ENCODE results near the gene PRKCZ.
A peak's percentile ranks its signal among the peaks of the same experiment; 100 is the strongest.

PRKCZ gene

GRCh38 chr1:2230781-2231531 is 180.7 kb downstream of the PRKCZ start:
- Histone ChIP-seq H3K4me1 (ENCODE audit: control insufficient read depth, insufficient read depth, low read length) (peaks cover 6% of the 10 kb centered on the region), H3K9ac (ENCODE audit: low read depth, low read length) (peak overlapping the region; percentile 89), H3K9me3 (ENCODE audit: control insufficient read depth, insufficient read depth, low read length) (no peaks in the 10 kb centered on the region), H3K4me3 (ENCODE audit: low read depth, low read length) (peak overlapping the region; percentile 91), H3K36me3 (ENCODE audit: control insufficient read depth, insufficient read depth, low read length) (peaks cover 4% of the 10 kb centered on the region), H3K27me3 (ENCODE audit: control insufficient read depth, insufficient read depth, low read length) (no peaks in the 10 kb centered on the region)

- Histone ChIP-seq H3K9ac (ENCODE audit: low read depth, low read length) (peak overlapping the region; percentile 66), H3K36me3 (ENCODE audit: control insufficient read depth, insufficient read depth, low read length) (peaks cover 5% of the 10 kb centered on the region), H3K27me3 (ENCODE audit: control insufficient read depth, insufficient read depth, low read length) (no peaks in the 10 kb centered on the region), H3K4me1 (ENCODE audit: control insufficient read depth, insufficient read depth, low read length) (peaks cover 6% of the 10 kb centered on the region), H3K4me3 (ENCODE audit: low read depth, low read length) (peak overlapping the region; percentile 91), H3K9me3 (ENCODE audit: control insufficient read depth, insufficient read depth, low read length) (no peaks in the 10 kb centered on the region)
These were observed 181.5 kb downstream of the PRKCZ start for GRCh38 chr1:2231532-2232254.

DNA sequence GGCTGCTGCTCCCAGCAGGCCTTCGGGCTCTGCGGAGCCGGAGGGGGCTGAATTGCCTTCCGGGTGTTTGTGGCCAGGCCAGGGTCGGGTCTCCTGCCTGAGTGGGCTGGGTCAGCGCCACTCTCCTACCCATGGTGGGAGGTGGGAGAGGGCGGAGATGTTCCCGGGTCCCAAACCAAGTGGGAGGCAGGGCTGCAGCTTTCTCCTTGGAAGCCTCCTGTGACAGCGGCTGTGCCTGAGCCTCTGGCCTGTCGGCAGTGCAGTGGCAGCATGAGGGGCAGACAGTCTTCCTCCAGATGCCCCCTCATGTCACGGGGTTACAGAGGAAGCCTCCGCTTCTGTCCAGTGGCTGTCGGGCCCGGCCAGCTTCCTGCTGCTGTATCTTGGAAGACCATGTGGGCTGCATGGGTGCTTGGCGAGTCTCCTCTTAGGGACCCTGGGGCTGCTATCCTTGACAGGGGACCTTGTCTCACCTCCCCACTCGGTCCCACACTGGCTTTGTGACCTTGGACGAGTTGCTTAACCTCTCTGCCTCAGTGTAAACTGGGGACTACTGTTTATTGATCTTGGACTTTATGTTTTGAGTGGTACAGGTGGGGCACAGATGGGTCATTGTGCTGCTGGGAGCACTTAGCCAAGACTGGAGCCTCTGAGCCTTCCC is 182.2 kb downstream of the PRKCZ start:
- Histone ChIP-seq H3K4me1 (ENCODE audit: control insufficient read depth, insufficient read depth, low read length) (peaks cover 6% of the 10 kb centered on the region), H3K4me3 (ENCODE audit: low read depth, low read length) (no peak overlapping the region), H3K9ac (ENCODE audit: low read depth, low read length) (no peak overlapping the region), H3K36me3 (ENCODE audit: control insufficient read depth, insufficient read depth, low read length) (peaks cover 11% of the 10 kb centered on the region), H3K9me3 (ENCODE audit: control insufficient read depth, insufficient read depth, low read length) (no peaks in the 10 kb centered on the region), H3K27me3 (ENCODE audit: control insufficient read depth, insufficient read depth, low read length) (no peaks in the 10 kb centered on the region)

- Histone ChIP-seq H3K4me3 (ENCODE audit: low read depth, low read length) (no peak overlapping the region), H3K9ac (ENCODE audit: low read depth, low read length) (peak overlapping the region; percentile 65), H3K27me3 (ENCODE audit: control insufficient read depth, insufficient read depth, low read length) (no peaks in the 10 kb centered on the region), H3K36me3 (ENCODE audit: control insufficient read depth, insufficient read depth, low read length) (peaks cover 12% of the 10 kb centered on the region), H3K4me1 (ENCODE audit: control insufficient read depth, insufficient read depth, low read length) (peaks cover 6% of the 10 kb centered on the region), H3K9me3 (ENCODE audit: control insufficient read depth, insufficient read depth, low read length) (no peaks in the 10 kb centered on the region)
These were observed 182.8 kb downstream of the PRKCZ start for GRCh38 chr1:2232916-2233438.

- H3K36me3 ChIP-seq (ENCODE audit: control insufficient read depth, insufficient read depth, low read length) = peaks cover 12% of the 10 kb centered on the region
- H3K9ac ChIP-seq (ENCODE audit: low read depth, low read length) = peak overlapping the region; percentile 65
- H3K4me1 ChIP-seq (ENCODE audit: control insufficient read depth, insufficient read depth, low read length) = peaks cover 6% of the 10 kb centered on the region
- no peak overlapping the region for H3K4me3 ChIP-seq (ENCODE audit: low read depth, low read length)
- no peaks in the 10 kb centered on the region for H3K9me3 ChIP-seq (ENCODE audit: control insufficient read depth, insufficient read depth, low read length)
- no peaks in the 10 kb centered on the region for H3K27me3 ChIP-seq (ENCODE audit: control insufficient read depth, insufficient read depth, low read length)
These were observed 183.3 kb downstream of the PRKCZ start for GRCh38 chr1:2233468-2233867.

- Histone ChIP-seq H3K4me3 (ENCODE audit: low read depth, low read length) (no peak overlapping the region), H3K4me1 (ENCODE audit: control insufficient read depth, insufficient read depth, low read length) (peaks cover 6% of the 10 kb centered on the region), H3K9ac (ENCODE audit: low read depth, low read length) (peak overlapping the region; percentile 65), H3K36me3 (ENCODE audit: control insufficient read depth, insufficient read depth, low read length) (peaks cover 12% of the 10 kb centered on the region), H3K9me3 (ENCODE audit: control insufficient read depth, insufficient read depth, low read length) (no peaks in the 10 kb centered on the region), H3K27me3 (ENCODE audit: control insufficient read depth, insufficient read depth, low read length) (no peaks in the 10 kb centered on the region)
These were observed 184.0 kb downstream of the PRKCZ start for GRCh38 chr1:2233997-2234761.

DNA sequence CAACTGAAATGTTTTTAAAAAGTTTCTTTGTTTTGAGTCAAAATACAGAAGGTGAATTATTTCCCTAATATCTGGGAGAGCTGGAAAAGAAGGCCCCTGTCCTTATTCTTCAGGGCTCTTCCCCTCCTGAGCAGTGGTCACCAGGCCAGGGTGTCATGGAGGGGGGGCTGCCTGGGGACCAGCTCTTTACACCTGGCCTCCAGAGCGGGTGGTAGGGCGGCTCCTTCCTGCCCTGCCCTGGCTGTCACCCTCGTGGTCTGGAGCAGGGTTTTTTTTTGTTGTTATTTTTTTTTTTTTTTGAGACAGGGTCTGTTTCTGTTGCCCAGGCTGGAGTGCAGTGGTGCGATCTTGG is 184.5 kb downstream of the PRKCZ start:
- H3K27me3 ChIP-seq (ENCODE audit: control insufficient read depth, insufficient read depth, low read length) = no peaks in the 10 kb centered on the region
- H3K4me1 ChIP-seq (ENCODE audit: control insufficient read depth, insufficient read depth, low read length) = peaks cover 6% of the 10 kb centered on the region
- peaks cover 8% of the 10 kb centered on the region for H3K36me3 ChIP-seq (ENCODE audit: control insufficient read depth, insufficient read depth, low read length)
- H3K9me3 ChIP-seq (ENCODE audit: control insufficient read depth, insufficient read depth, low read length) = no peaks in the 10 kb centered on the region
- H3K4me3 ChIP-seq (ENCODE audit: low read depth, low read length) = no peak overlapping the region
- H3K9ac ChIP-seq (ENCODE audit: low read depth, low read length) = no peak overlapping the region
